CD4-positive, alpha-beta T cell treated with Interleukin-6 at 100 ng/mL for 8 hours (primary cell): ENCODE data around the gene BTRC.
"Not testable (repeated sequence)": the region's sequence is repeated elsewhere in the genome, so short reads cannot be mapped to it uniquely, and the experiment has no call there.

Experiments used
- DNase-seq: peaks from one replicate; pipeline ENCODE4 v3.0.0-alpha.2; 2020; ENCODE audit warnings: mixed read lengths, low spot score

BTRC gene

DNA sequence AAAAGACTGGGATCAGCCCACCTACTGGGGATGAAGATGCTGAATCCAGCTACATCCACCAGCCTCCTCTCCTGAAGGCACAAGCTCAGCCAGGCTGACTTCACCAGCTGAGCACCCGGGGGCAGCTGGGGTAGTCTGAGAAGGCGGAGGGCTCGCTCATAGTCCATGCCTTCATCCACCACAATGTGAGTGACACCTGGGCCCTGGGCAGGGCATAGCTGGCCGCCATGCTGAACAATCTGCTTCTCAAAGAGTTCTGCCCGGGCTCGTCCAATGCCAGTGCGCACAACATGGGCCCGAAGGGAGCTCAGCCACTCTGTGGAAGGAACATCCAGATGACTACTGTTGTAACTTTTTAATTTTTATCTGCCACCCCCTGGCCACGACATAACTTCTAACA, 231.9 kb downstream of the BTRC start:
- DNase-seq: no peak

DNA sequence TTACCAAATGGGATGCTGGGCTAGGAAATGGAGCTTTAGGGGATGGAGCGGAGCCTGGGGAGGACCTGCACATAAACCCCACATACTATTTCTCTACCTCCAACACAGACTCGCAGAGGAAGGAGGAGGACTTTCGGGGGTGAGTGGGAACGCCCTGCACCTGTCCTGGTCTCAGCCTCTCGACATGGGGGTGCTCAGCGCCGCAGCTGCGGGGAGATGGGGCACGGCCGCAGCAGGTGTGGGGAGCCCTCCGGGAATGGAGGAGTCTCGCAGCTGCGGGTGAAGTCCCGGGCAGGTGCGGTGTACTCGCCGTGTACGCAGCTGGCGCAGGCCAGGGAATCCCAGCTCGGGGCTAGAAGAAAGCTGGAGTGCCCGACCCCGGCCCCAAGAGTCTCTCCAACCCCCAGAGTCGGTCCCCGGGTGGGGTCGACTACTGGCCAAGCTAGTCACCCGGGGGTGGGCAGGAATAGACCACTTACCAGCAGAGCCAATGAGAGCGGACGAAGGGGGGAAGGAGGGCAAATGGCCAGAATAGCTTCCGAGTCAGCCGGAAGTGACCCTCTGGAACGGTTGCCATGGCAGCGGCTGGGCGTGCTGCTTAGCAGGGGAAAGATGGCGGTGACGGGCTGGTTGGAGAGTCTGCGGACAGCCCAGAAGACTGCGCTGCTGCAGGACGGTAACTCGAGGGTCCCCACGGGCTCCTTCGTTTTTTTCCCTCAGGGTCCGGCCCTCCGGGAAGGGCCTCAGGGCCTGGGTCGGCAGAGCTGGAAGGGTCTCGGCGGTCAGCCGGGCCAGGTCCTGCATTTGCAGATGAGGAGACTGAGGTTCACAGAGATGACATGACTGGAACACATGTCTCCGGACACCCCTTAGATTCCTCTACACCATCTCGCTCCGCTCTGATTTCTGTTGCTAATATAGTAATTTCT, 234.0 kb downstream of the BTRC start, which contains the start of the genes DPCD and POLL:
Gene DPCD (plus strand): TSS at position 597 of the 929 bp plus-strand sequence. CDS start 16 bp downstream, at position 613.
Gene POLL (minus strand): TSS at position 533 of the 929 bp plus-strand sequence. CDS start 897 bp downstream, outside the sequence.
- DNase-seq: peak; percentile 89

DNA sequence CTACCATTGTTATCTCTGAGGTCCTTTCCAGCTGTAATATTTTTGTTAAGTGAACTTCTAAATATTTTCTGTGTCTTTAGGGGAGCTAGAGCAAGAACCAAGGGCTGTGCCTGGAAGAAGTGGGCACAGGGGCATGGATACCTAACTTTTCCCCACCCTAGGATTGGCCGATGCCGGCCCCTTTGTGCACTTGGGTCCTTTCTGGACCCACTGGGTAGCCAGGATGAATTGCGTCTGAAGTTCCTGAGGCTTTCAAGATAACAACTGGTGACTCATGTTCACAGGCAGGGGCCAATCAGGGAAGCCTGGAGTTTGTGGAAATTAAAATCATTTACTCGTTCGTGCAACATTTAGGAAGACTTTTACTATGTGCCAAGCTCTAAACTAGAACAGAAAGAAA, 234.9 kb downstream of the BTRC start:
- no peak for DNase-seq

DNA sequence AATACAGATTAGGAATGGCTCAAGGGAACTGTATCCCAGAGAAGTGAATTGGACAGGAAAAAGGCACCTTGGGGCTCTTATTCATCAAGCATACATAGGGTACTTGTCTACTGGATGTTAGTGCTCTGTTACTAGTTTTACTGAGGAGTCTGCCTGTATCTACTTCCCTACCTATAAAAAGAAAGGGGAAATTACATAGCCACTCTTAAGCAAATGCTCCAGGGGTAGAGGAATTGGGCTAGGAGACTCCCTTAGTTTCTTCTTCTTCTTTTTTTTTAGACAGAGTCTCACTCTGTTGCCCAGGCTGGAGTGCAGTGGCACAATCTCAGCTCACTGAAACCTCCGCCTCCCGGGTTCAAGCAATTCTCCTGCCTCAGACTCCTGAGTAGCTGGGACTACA, 239.4 kb downstream of the BTRC start:
- DNase-seq: not testable (repeated sequence)

DNA sequence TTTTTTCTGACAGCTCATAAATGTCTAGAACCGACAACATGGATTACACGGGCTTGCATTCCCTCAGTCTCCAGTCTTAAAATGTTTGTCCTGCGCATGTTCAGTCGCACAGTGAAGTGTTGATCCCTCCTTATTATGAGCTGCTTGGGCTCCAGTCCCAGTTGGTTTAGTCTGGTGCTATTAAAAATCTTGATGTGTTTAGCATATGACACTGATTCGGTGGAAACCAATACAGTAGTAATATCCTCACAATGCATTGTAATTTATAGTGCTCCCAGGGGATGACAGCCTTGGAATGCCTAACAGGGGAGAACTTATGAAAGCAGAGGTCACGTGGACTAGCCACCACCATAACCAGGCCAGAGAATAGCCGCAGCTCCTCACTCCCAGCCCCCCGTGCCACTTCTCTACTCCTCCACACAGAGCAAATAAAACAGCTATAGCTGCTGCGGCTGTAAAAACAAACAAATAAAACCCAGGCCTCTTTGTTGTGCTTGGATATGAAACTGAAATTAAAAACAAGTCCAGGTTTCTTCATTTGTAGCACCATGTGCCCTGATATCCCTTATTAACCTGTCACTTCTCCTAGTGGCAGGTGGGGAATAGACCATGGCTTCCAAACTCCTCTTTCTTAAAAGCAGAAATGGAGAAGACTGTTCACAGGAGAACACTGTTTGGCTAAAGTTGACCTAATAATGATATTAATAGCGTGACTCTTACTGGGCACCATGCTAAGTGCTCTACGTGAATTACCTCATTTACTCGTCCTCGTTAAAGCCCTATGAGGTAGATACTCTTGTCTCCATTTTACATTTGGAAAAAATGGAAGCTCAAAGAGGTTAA, 241.8 kb downstream of the BTRC start:
- no peak for DNase-seq

DNA sequence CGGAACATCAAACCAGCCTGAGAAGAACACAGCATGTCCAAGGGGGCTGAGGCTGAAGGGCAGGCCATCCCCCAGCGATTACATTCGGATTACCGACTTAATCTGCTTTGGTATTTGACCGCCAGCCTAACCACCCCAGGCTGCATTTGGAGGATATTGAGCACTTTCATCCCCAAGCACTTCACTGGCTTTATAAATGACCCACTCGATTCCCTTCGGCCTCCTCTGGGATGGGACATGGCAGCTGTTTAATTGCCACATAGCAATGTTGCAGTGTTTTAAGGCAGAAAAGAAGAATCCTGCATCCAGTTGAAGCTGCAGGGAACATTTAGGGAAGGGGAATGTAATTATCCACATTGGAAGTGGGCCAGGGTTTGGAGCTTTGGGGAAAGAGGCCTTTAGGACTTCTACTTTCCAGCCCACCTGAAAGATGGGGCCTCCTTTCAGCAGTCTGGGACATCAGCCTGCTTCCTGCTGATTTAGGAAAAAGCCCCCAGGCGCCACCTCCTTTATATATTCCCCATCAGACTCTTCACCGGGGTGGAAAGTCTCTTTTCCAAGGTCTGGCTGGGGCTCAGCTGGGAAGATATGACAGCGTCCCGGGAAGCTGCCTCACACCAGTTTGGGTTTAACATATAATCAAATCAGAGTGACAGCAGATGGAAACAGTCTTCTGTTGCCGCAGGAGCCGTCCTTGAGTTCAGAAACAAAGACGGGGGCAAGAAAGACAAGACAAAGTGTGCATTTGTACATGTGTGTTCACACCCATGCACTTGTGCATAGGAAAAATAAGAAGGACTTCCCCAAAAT, 243.3 kb downstream of the BTRC start:
- no peak for DNase-seq

DNA sequence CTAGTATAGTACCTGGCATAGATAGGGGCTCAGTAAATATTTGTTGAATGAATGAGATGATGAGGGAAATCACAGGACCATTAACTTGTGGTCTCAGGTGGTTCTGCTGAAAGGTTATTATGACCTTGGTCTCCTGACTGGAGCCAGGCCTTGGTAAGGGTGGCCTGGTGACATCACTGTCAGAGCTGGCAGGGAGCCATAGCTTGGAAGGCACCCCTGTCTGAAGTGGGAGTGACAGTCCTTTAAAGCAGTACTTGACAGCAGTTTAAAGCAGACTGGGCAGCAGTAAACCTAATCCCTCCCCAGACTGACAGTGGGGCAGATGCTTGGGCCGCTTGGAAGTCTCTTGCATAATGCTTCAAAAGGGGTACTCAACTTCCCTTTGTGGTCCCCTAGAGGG, 247.6 kb downstream of the BTRC start:
- no peak for DNase-seq

DNA sequence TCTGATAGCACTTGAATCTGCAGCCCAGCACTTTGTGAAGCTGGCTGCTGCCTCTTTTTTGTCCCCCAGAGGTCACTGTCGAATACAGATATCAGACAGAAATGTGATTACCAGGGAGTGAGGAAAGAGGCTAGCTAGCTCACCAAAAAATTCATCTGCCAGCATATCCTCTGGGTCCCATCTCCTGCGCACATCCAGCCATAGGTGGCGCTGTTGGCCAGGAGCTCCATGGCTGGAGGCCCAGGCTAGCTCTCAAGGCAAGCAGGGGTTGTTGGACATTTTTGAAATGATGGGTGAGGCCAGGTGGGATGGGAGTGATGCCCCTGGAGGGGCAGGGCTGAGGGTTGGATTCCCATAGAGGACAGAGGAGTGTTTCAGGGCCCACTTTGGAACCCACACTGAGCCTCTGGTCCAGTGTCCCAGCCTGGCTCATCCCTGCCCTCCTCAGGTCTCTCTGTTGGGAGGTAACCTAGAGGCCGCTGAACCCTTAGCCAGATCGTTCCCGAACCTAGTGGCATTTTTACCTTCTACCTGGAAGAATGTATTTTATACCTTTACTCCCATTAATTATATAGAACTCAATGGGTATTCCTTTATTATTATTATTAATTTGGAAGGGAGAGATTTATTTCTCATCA, 248.9 kb downstream of the BTRC start:
- peak; percentile 37 for DNase-seq
